K562 (cell line): ENCODE data around the gene ACACB. TPM values are rescaled to one million over a fixed set of nuclear protein-coding genes. Genes with fewer than 3 reads are reported as not detected.

Source experiments
- ATAC-seq: fragments of 200-7000 bp; cut with Tn5 transposase; 3 replicates; pipeline ENCODE4 v1.9.1; 2020; ENCODE audit warnings: moderate library complexity
- BruUV-seq: library from RNA; stranded (reverse); fragments of 400-500 nt; replicated peaks from 2 replicates; lab custom pipeline; 2021; lab: Mats Ljungman, UMichigan
- CTCF ChIA-PET: fragments of 300-600 bp; formaldehyde crosslinking; extraction: SDS; loops from one replicate; lab custom pipeline; 2021; ENCODE audit warnings: low intra/inter-chr PET ratio; lab: Yijun Ruan, JAX
- POLR2A ChIA-PET: fragments of 300-600, 350-650 bp; sonication (Branson Sonifier 250); formaldehyde crosslinking; extraction: SDS; loops from one replicate; lab custom pipeline; 2021; ENCODE audit warnings: antibody characterized with exemption, inconsistent platforms; lab: Yijun Ruan, JAX
- DNase-seq, 4 experiments: peaks; one replicate each; pipeline versions ENCODE4 v3.0.0 to v3.0.0-alpha.2; 2011 to 2018; ENCODE audit warnings: low spot score in 3 of 4, mixed read lengths in 3 of 4; ENCODE audit errors: extremely low read depth in 1 of 4
- FAIRE-seq: peaks from 2 replicates; lab custom pipeline; 2011; peaks lifted over from hg19 to GRCh38; lab: Jason Lieb, UNC
- H2AFZ ChIP-seq: 2 replicates; pipeline ENCODE4 v1.6.0; 2011; ENCODE audit warnings: low read depth, low read length, control low read depth, inconsistent platforms
- H3K27ac ChIP-seq: fragments of 200-600 bp; 3 replicates; pipeline ENCODE4 v1.8.0; 2011; ENCODE audit warnings: low read depth, mild to moderate bottlenecking, control low read depth, inconsistent platforms, low read length, moderate library complexity, mixed read lengths; ENCODE audit errors: extremely low read depth
- H3K27me3 ChIP-seq, 2 experiments: fragments of 300-600 bp in 1 of 2; 2 replicates in 1 of 2; 3 replicates in 1 of 2; pipeline versions ENCODE4 v1.6.0 to v1.8.0; 2011; ENCODE audit warnings: inconsistent platforms in 2 of 2, low read length in 2 of 2, mild to moderate bottlenecking in 1 of 2, mixed read lengths in 1 of 2, moderate library complexity in 1 of 2; ENCODE audit not compliant: control insufficient read depth in 2 of 2, insufficient read depth in 2 of 2
- H3K36me3 ChIP-seq: fragments of 300-600 bp; 3 replicates; pipeline ENCODE4 v1.8.0; 2011; ENCODE audit warnings: mild to moderate bottlenecking, low read length, inconsistent platforms; ENCODE audit not compliant: control insufficient read depth, insufficient read depth
- H3K4me1 ChIP-seq, 2 experiments: fragments of 200-600 bp in 1 of 2; replicated peaks in 1 of 2; 2 replicates in 1 of 2; 3 replicates in 1 of 2; pipeline versions ENCODE4 v1.5.1 to v1.8.0; 2011; ENCODE audit warnings: inconsistent platforms in 2 of 2, low read length in 2 of 2, mild to moderate bottlenecking in 1 of 2, mixed read lengths in 1 of 2, moderate library complexity in 1 of 2; ENCODE audit not compliant: control insufficient read depth in 2 of 2, insufficient read depth in 2 of 2
- H3K4me2 ChIP-seq: 2 replicates; pipeline ENCODE4 v1.6.1; 2011; ENCODE audit warnings: low read length, control low read depth, inconsistent platforms, mixed read lengths; ENCODE audit not compliant: insufficient read depth
- H3K4me3 ChIP-seq: fragments of 200-600 bp; sonication (generic), shearing (Covaris generic); 2 replicates; pipeline ENCODE4 v1.5.1; 2016; ENCODE audit warnings: control low read depth, inconsistent platforms
- H3K79me2 ChIP-seq: fragments of 200-600 bp; 3 replicates; pipeline ENCODE4 v1.8.0; 2011; ENCODE audit warnings: low read length, inconsistent platforms; ENCODE audit not compliant: control insufficient read depth, insufficient read depth
- H3K9ac ChIP-seq, 2 experiments: 2 replicates each; pipeline versions ENCODE4 v1.6.0 to v1.6.1; 2011; ENCODE audit warnings: low read depth in 2 of 2, low read length in 2 of 2, control low read depth in 1 of 2, inconsistent platforms in 1 of 2, mild to moderate bottlenecking in 1 of 2, mixed read lengths in 1 of 2; ENCODE audit not compliant: insufficient read depth in 1 of 2
- H3K9me1 ChIP-seq: one replicate; pipeline ENCODE4 v1.6.0; 2011; ENCODE audit warnings: inconsistent platforms, mild to moderate bottlenecking, low read length, moderate library complexity; ENCODE audit not compliant: control insufficient read depth, insufficient read depth
- H3K9me3 ChIP-seq: replicated peaks from 2 replicates; pipeline ENCODE4 v1.5.1; 2011; ENCODE audit warnings: low read depth, low read length, inconsistent platforms; ENCODE audit not compliant: control insufficient read depth, insufficient read depth
- H4K20me1 ChIP-seq: replicated peaks from 2 replicates; pipeline ENCODE4 v1.6.1; 2011; ENCODE audit warnings: low read length, inconsistent platforms, mixed read lengths; ENCODE audit not compliant: control insufficient read depth, insufficient read depth
- CREB1 ChIP-seq, 2 experiments: sonication (generic) in 1 of 2; formaldehyde crosslinking in 1 of 2; IDR thresholded peaks; 2 replicates each; pipeline versions ENCODE4 v1.6.1 to v1.8.0; 2012 to 2022; ENCODE audit warnings: inconsistent platforms in 1 of 2, mild to moderate bottlenecking in 1 of 2, missing genetic modification reagents in 1 of 2, moderate library complexity in 1 of 2
- GTF2F1 ChIP-seq: IDR thresholded peaks from 2 replicates; pipeline ENCODE4 v1.6.1; 2011; ENCODE audit warnings: low read depth, low read length, improper control_type of control experiment
- LCOR ChIP-seq: sonication (generic); formaldehyde crosslinking; IDR thresholded peaks from 2 replicates; pipeline ENCODE4 v1.8.0; 2022; ENCODE audit warnings: mild to moderate bottlenecking, missing genetic modification reagents
- MAFG ChIP-seq: fragments of 450-650 bp; conservative IDR thresholded peaks from 2 replicates; pipeline ENCODE4 v1.6.1; 2016; ENCODE audit warnings: missing genetic modification characterization, missing compliant biosample characterization
- NR4A1 ChIP-seq, 2 experiments: fragments of 250-450 bp in 1 of 2; fragments of 450-650 bp in 1 of 2; sonication (Bioruptor Pico) in 1 of 2; IDR thresholded peaks; 2 replicates each; pipeline versions ENCODE4 v1.4.0 to v1.6.1; 2016 to 2020; ENCODE audit warnings: mild to moderate bottlenecking in 2 of 2, missing compliant biosample characterization in 1 of 2, missing genetic modification characterization in 1 of 2, moderate library complexity in 1 of 2
- POLR2H ChIP-seq: IDR thresholded peaks from 2 replicates; pipeline ENCODE4 v1.6.1; 2016; ENCODE audit warnings: missing genetic modification characterization, low read depth, mild to moderate bottlenecking, control low read depth, missing compliant biosample characterization, moderate library complexity
- SMAD2 ChIP-seq: fragments of 150-350 bp; IDR thresholded peaks from 2 replicates; pipeline ENCODE4 v1.6.1; 2014; ENCODE audit warnings: low read depth, mild to moderate bottlenecking, low read length
- SMARCE1 ChIP-seq: fragments of 450-650 bp; IDR thresholded peaks from 2 replicates; pipeline ENCODE4 v1.7.1; 2016; ENCODE audit warnings: mild to moderate bottlenecking
- TRIM28 ChIP-seq: fragments of 450-650 bp; IDR thresholded peaks from 2 replicates; pipeline ENCODE4 v1.6.1; 2017
- ZNF175 ChIP-seq: fragments of 200-800 bp; sonication (Bioruptor generic); IDR thresholded peaks from 2 replicates; pipeline ENCODE4 v1.6.1; 2016; ENCODE audit warnings: low read depth, mild to moderate bottlenecking, missing genetic modification characterization, missing compliant biosample characterization
- WGBS: fragments of 100-300 bp; shearing (Covaris generic); methylation state at CpG from one replicate; pipeline ENCODE4 v1.1.6; 2016; ENCODE audit warnings: low coverage, mixed read lengths; ENCODE audit not compliant: insufficient coverage; ENCODE audit errors: missing lambda C conversion rate; 5-methylcytosine and 5-hydroxymethylcytosine counted together
- in situ Hi-C: fragments of 300-500 bp; cut with MboI; formaldehyde crosslinking; loops from 4 replicates; pipeline ENCODE4 v1.15.0; 2018; ENCODE audit warnings: inconsistent platforms, mixed read lengths
- intact Hi-C: fragments of 100-400 bp; cut with micrococcal nuclease; formaldehyde crosslinking; loops from 2 replicates; pipeline ENCODE4 v1.14.2; 2022
- polyA plus RNA-seq, 8 experiments: library from polyadenylated mRNA; depleted of rRNA in 4 of 8; stranded (reverse) in 5 of 8; unstranded in 3 of 8; fragments of >200 nt; fragmentation: Nextera tagmentation in 2 of 8; fragmentation: Illumina TruSeq in 1 of 8; extraction: Ambion mirVana in 2 of 8; extraction: Trizol in 1 of 8; gene quantifications; 2 replicates each; pipeline versions ENCODE4 v1.2.1 to v1.2.3, GENCODE V29; 2011 to 2014; ENCODE audit warnings: inconsistent platforms in 1 of 8, missing spikeins in 1 of 8
- total RNA-seq, 7 experiments: library from RNA; depleted of rRNA in 6 of 7; stranded (reverse); fragments of >200 nt in 6 of 7; fragmentation: Illumina TruSeq in 2 of 7; extraction: Trizol in 2 of 7; gene quantifications; 2 replicates each; pipeline versions ENCODE4 v1.2.1 to v1.2.3, GENCODE V29; 2011 to 2021; ENCODE audit warnings: low replicate concordance in 1 of 7
- TF ChIP-seq, protein P1 (sequence below): fragments of 250-450 bp; sonication (Bioruptor Pico); IDR thresholded peaks from 2 replicates; pipeline ENCODE4 v1.5.0; 2021
- TF ChIP-seq, protein P2 (sequence below): fragments of 200-800 bp; sonication (Bioruptor generic); IDR thresholded peaks from 2 replicates; pipeline ENCODE4 v1.6.1; 2017; ENCODE audit warnings: missing genetic modification characterization, missing compliant biosample characterization
- TF ChIP-seq, protein P3 (sequence below): fragments of 450-650 bp; formaldehyde crosslinking; IDR thresholded peaks from 2 replicates; pipeline ENCODE4 v1.4.0; 2022; ENCODE audit warnings: mild to moderate bottlenecking, moderate library complexity

ACACB gene
- total and polyA plus RNA-seq, 9 of the 15 experiments (the other 6 are each of a cell fraction or from before 2014, with no cell fraction given) = 0.10 to 2.5 (median 0.83) TPM

DNA sequence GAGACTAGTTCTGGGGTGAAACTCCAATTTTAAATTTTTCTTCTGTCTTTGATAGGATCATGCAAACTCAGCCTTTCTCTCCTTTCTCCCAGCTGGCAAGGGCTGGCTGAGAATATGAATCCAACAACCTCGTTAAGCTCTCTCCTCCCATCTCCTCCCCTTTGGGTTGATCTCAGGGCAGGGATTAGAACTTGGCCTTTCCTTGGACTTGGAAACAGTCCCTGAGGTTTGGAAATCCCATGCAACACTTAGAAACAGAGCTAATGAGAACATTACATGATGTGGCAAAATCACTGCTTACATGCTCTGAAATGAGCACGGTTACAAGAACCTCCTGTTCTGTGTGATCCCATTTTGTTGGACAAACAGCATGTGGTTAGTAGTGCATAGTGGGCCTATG, 31.6 kb downstream of the ACACB start:
- WGBS = 2% methylated on average over 2 of the region's 2 CpGs
- FAIRE-seq = no peak

DNA sequence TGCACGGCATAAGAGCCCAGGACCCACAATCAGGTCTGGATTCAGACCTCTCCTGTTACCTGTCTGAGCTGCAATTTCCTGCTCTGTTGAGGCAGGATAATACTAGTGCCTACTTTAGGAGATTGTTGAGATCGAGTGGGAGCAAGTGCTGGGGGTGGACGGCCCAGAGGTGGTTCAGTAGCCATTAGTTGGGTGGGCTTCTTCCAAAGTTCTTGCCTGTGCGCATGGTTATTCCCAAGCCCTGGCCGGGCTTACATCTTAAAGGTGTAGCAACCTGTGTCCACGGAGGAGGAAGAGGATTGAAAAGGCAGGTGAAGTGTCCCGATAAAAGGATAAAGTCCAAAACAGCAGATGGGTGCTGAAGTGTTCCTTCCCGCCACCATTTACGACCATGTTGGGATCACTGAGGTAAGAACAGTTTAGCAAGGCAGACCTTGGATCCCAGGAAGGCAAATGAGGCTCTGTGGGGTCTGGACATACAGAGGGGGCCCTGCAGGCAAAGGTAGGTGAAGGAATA, 33.8 kb downstream of the ACACB start:
- ChIA-PET POLR2A (no interaction called here), CTCF (no interaction called here)
- Histone ChIP-seq H3K9ac (no peak overlapping the region), H3K9me3 (no peaks in the 10 kb centered on the region), H3K27me3 (peaks cover 10 to 18% of the 10 kb centered on the region in 2 experiments), H3K4me3 (no peak overlapping the region), H4K20me1 (no peaks in the 10 kb centered on the region), H2AFZ (no peak overlapping the region), H3K36me3 (no peaks in the 10 kb centered on the region), H3K79me2 (no peaks in the 10 kb centered on the region), H3K27ac (no peak overlapping the region), H3K4me1 (peaks cover 6 to 16% of the 10 kb centered on the region in 2 experiments; a peak in 4 of 5 replicates), H3K4me2 (no peak overlapping the region), H3K9me1 (no peaks in the 10 kb centered on the region)
- DNase-seq = no peak
- intact Hi-C loops (no loop called here), in situ Hi-C loops (no loop called here)
- 17% methylated on average over 9 of the region's 9 CpGs for WGBS
- no TSS peak for BruUV-seq
- no peak for ATAC-seq
- FAIRE-seq = no peak
- TF ChIP-seq SMAD2 (no peak), POLR2H (tag) (no peak), TRIM28 (no peak), ZNF175 (CRISPR knock-in tag) (no peak), NR4A1 (CRISPR knock-in tag; IDR thresholded peaks at IDR 0.05) (no peak), NR4A1 (tag; IDR thresholded peaks at IDR 0.05) (no peak), LCOR (CRISPR knock-in tag) (no peak), SMARCE1 (no peak), CREB1 (IDR thresholded peaks at IDR 0.05) (no peak), CREB1 (CRISPR knock-in tag; IDR thresholded peaks at IDR 0.05) (no peak)
- TF ChIP-seq, protein P1, sequence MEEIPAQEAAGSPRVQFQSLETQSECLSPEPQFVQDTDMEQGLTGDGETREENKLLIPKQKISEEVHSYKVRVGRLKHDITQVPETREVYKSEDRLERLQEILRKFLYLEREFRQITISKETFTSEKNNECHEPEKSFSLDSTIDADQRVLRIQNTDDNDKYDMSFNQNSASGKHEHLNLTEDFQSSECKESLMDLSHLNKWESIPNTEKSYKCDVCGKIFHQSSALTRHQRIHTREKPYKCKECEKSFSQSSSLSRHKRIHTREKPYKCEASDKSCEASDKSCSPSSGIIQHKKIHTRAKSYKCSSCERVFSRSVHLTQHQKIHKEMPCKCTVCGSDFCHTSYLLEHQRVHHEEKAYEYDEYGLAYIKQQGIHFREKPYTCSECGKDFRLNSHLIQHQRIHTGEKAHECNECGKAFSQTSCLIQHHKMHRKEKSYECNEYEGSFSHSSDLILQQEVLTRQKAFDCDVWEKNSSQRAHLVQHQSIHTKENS (CRISPR knock-in tag) = no peak
- TF ChIP-seq, protein P2, sequence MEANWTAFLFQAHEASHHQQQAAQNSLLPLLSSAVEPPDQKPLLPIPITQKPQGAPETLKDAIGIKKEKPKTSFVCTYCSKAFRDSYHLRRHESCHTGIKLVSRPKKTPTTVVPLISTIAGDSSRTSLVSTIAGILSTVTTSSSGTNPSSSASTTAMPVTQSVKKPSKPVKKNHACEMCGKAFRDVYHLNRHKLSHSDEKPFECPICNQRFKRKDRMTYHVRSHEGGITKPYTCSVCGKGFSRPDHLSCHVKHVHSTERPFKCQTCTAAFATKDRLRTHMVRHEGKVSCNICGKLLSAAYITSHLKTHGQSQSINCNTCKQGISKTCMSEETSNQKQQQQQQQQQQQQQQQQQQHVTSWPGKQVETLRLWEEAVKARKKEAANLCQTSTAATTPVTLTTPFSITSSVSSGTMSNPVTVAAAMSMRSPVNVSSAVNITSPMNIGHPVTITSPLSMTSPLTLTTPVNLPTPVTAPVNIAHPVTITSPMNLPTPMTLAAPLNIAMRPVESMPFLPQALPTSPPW (CRISPR knock-in tag) = no peak
- TF ChIP-seq, protein P3, sequence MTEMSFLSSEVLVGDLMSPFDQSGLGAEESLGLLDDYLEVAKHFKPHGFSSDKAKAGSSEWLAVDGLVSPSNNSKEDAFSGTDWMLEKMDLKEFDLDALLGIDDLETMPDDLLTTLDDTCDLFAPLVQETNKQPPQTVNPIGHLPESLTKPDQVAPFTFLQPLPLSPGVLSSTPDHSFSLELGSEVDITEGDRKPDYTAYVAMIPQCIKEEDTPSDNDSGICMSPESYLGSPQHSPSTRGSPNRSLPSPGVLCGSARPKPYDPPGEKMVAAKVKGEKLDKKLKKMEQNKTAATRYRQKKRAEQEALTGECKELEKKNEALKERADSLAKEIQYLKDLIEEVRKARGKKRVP (CRISPR knock-in tag) = no peak

More for the DNA sequence above, 31.6 kb downstream of the ACACB start:
- no peak for ATAC-seq
- DNase-seq = no peak
- no peaks in the 10 kb centered on the region for H3K79me2 ChIP-seq
- TF ChIP-seq MAFG (tag) (0 out of 2 replicates have a peak, but pooled peaks have one; percentile 17), GTF2F1 (no peak)
- TF ChIP-seq, all 486 proteins: peak for 1
- H4K20me1 ChIP-seq = no peaks in the 10 kb centered on the region
- H3K4me2 ChIP-seq = no peak overlapping the region
- H3K36me3 ChIP-seq = no peaks in the 10 kb centered on the region
- no peak overlapping the region for H2AFZ ChIP-seq
- ChIA-PET CTCF (no interaction called here), POLR2A (no interaction called here)
- no peaks in the 10 kb centered on the region for H3K4me1 ChIP-seq
- in situ Hi-C loops = no loop called here
- no peak overlapping the region for H3K27ac ChIP-seq
- no TSS peak for BruUV-seq
- intact Hi-C loops = no loop called here
- no peak overlapping the region for H3K9ac ChIP-seq
- no peaks in the 10 kb centered on the region for H3K9me1 ChIP-seq
- no peak overlapping the region for H3K4me3 ChIP-seq
- H3K9me3 ChIP-seq = no peaks in the 10 kb centered on the region
- H3K27me3 ChIP-seq = peaks cover 10 to 18% of the 10 kb centered on the region in 2 experiments
